ENCODE data around the gene CHN1. TPM values are rescaled to one million over a fixed set of nuclear protein-coding genes. Genes with fewer than 3 reads are reported as not detected.

The CHN1 gene
- total RNA-seq, 1 donor, result 2.3 TPM

GRCh38 chr2:175037941-175038340, 32.8 kb upstream of the CHN1 start:
- no peak for TF ChIP-seq CTCF (IDR thresholded peaks at IDR 0.05; ENCODE audit: insufficient read depth, low read length)
- no peak overlapping the region for H3K4me3 ChIP-seq (ENCODE audit: low read depth, low read length)
- no peak for DNase-seq (ENCODE audit: low read depth)

GRCh38 chr2:175036582-175037018, 31.4 kb upstream of the CHN1 start:
- H3K4me3 ChIP-seq (ENCODE audit: low read depth, low read length), result no peak overlapping the region
- peak; percentile 40 for DNase-seq (ENCODE audit: low read depth)
- peak; percentile 35 for TF ChIP-seq CTCF (IDR thresholded peaks at IDR 0.05; ENCODE audit: insufficient read depth, low read length)

- TF ChIP-seq CTCF (IDR thresholded peaks at IDR 0.05; ENCODE audit: insufficient read depth, low read length), result no peak
These were observed 30.6 kb upstream of the CHN1 start for GRCh38 chr2:175035806-175036205.

GRCh38 chr2:175034716-175035115, 29.5 kb upstream of the CHN1 start:
- H3K4me3 ChIP-seq (ENCODE audit: low read depth, low read length), result no peak overlapping the region
- DNase-seq (ENCODE audit: low read depth), result no peak
- TF ChIP-seq CTCF (IDR thresholded peaks at IDR 0.05; ENCODE audit: insufficient read depth, low read length), result no peak

More at GRCh38 chr2:175035806-175036205, 30.6 kb upstream of the CHN1 start:
- no peak for DNase-seq (ENCODE audit: low read depth)
- H3K4me3 ChIP-seq (ENCODE audit: low read depth, low read length), result no peak overlapping the region

- DNase-seq (ENCODE audit: low read depth), result peak; percentile 48
- peak; percentile 47 for TF ChIP-seq CTCF (IDR thresholded peaks at IDR 0.05; ENCODE audit: insufficient read depth, low read length)
- H3K4me3 ChIP-seq (ENCODE audit: low read depth, low read length), result no peak overlapping the region
These were observed 25.4 kb upstream of the CHN1 start for GRCh38 chr2:175030380-175031271.

- DNase-seq (ENCODE audit: low read depth), result no peak
- no peak for TF ChIP-seq CTCF (IDR thresholded peaks at IDR 0.05; ENCODE audit: insufficient read depth, low read length)
- H3K4me3 ChIP-seq (ENCODE audit: low read depth, low read length), result no peak overlapping the region
These were observed 22.6 kb upstream of the CHN1 start for GRCh38 chr2:175027755-175028154.
